Right atrium auricular region (tissue), 2 donors: ENCODE results near the gene C2CD2. TPM values are rescaled to one million over a fixed set of nuclear protein-coding genes. Genes with fewer than 3 reads are reported as not detected.

Experiments
- DNase-seq: peaks from one replicate; pipeline ENCODE4 v3.0.0-alpha.2; 2019; ENCODE audit warnings: low spot score
- H3K27ac ChIP-seq, 2 donors: fragments of 200-600 bp; sonication (generic); 1 replicate in 1 of 2; 2 replicates in 1 of 2; pipeline ENCODE4 v1.5.1; 2016 to 2019
- H3K27me3 ChIP-seq, 2 donors: fragments of 200-600 bp; sonication (generic); one replicate each; pipeline versions ENCODE4 v1.5.1 to v1.6.0; 2017 to 2019
- H3K36me3 ChIP-seq: fragments of 200-600 bp; sonication (generic); one replicate; pipeline ENCODE4 v1.5.1; 2016
- H3K4me1 ChIP-seq, 2 donors: fragments of 200-600 bp; sonication (generic); one replicate each; pipeline versions ENCODE4 v1.5.1 to v1.6.0; 2017 to 2019
- H3K4me3 ChIP-seq, 2 donors: fragments of 200-600 bp; sonication (generic); 1 replicate in 1 of 2; 2 replicates in 1 of 2; pipeline ENCODE4 v1.5.1; 2017 to 2019; ENCODE audit warnings: mild to moderate bottlenecking in 1 of 2, moderate library complexity in 1 of 2
- H3K9me3 ChIP-seq, 2 donors: fragments of 200-600 bp; sonication (generic); one replicate each; pipeline ENCODE4 v1.5.1; 2019
- total RNA-seq, 2 donors: library from RNA; depleted of rRNA; stranded (reverse); fragments of >200 nt; gene quantifications; one replicate each; pipeline ENCODE4 v1.1.0, GENCODE V29; 2016
- TF ChIP-seq, protein P1 (sequence below), 2 donors: fragments of 200-600 bp; sonication (generic); IDR thresholded peaks; one replicate each; pipeline ENCODE4 v1.5.1; 2019; ENCODE audit warnings: antibody characterized with exemption in 2 of 2

The C2CD2 gene
- total RNA-seq, 2 donors from 2014 or later, result 8.6 to 9.1 TPM

DNA sequence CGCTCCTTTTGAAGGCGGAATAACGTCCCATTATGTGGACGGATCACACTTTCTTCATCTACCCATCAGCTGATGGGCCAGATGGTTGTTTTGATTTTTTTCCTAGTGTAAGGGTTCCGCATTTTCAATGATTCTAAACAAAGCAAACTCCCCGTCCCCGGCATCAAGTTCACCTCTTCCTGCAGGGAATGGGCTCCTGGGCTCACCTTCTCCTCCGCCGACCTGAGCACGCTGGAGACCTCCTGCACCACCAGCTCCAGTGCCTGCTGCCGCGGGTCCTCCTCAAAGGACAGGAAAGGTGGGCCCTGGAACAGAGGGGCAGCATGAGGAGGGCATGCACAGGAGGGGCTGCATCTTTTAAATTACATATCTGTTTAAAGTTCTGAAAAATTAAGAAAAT is 11.9 kb downstream of the C2CD2 start:
- Histone ChIP-seq H3K4me3 (no peak overlapping the region), H3K36me3 (no peaks in the 10 kb centered on the region), H3K9me3 (no peaks in the 10 kb centered on the region), H3K27me3 (no peaks in the 10 kb centered on the region), H3K4me1 (no peaks in the 10 kb centered on the region), H3K27ac (no peak overlapping the region)
- DNase-seq, result no peak
- TF ChIP-seq, protein P1, sequence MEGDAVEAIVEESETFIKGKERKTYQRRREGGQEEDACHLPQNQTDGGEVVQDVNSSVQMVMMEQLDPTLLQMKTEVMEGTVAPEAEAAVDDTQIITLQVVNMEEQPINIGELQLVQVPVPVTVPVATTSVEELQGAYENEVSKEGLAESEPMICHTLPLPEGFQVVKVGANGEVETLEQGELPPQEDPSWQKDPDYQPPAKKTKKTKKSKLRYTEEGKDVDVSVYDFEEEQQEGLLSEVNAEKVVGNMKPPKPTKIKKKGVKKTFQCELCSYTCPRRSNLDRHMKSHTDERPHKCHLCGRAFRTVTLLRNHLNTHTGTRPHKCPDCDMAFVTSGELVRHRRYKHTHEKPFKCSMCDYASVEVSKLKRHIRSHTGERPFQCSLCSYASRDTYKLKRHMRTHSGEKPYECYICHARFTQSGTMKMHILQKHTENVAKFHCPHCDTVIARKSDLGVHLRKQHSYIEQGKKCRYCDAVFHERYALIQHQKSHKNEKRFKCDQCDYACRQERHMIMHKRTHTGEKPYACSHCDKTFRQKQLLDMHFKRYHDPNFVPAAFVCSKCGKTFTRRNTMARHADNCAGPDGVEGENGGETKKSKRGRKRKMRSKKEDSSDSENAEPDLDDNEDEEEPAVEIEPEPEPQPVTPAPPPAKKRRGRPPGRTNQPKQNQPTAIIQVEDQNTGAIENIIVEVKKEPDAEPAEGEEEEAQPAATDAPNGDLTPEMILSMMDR (IDR thresholded peaks at IDR 0.05), result no peak

DNA sequence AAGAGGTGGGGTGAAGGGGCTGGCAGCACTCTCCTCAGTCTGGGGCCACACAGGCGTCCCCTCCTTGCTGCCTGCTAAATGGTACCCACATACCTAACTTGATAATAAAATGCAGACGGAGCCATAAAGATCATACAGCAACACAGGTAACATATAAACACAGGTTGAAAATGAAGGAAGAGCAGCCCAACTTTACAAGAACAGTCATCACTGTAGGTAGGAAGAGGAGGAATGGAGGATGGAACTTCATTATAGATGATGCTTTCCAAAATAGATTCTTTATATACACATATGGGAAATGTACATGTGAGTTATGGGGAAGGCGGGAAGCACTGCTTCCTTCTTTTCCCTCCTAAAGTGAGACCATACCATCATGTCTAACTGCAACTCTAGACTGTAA is 13.4 kb downstream of the C2CD2 start:
- TF ChIP-seq, protein P1 (IDR thresholded peaks at IDR 0.05), result no peak

DNA sequence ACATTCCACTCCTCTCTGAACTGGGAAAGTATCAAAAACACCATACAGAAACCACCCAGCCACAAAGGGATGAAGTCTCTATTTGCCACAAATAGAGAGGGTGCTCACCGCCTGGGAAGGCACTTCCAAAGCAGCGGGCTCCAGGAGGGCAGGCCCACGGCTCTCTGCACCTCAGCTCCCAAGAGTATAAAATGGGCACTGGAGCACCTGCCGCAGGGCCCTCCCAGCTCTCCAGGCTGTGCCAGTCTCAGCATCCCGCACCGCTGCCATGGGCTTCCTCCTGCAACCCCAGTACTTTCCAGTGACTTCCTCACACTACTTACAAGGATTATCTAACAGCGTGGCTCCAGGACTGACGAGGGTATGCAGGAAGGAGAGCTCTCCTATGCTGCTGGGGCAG is 14.4 kb downstream of the C2CD2 start:
- H3K27ac ChIP-seq, result no peak overlapping the region
- H3K27me3 ChIP-seq, result no peaks in the 10 kb centered on the region
- H3K4me3 ChIP-seq, result no peak overlapping the region
- TF ChIP-seq, protein P1 (IDR thresholded peaks at IDR 0.05), result no peak
- DNase-seq, result no peak
- H3K4me1 ChIP-seq, result no peaks in the 10 kb centered on the region
- no peaks in the 10 kb centered on the region for H3K36me3 ChIP-seq
- H3K9me3 ChIP-seq, result no peaks in the 10 kb centered on the region

More for the DNA sequence above, 13.4 kb downstream of the C2CD2 start:
- Histone ChIP-seq H3K27me3 (no peaks in the 10 kb centered on the region), H3K27ac (no peak overlapping the region), H3K36me3 (no peaks in the 10 kb centered on the region), H3K9me3 (no peaks in the 10 kb centered on the region), H3K4me1 (no peaks in the 10 kb centered on the region), H3K4me3 (no peak overlapping the region)
- DNase-seq, result no peak

DNA sequence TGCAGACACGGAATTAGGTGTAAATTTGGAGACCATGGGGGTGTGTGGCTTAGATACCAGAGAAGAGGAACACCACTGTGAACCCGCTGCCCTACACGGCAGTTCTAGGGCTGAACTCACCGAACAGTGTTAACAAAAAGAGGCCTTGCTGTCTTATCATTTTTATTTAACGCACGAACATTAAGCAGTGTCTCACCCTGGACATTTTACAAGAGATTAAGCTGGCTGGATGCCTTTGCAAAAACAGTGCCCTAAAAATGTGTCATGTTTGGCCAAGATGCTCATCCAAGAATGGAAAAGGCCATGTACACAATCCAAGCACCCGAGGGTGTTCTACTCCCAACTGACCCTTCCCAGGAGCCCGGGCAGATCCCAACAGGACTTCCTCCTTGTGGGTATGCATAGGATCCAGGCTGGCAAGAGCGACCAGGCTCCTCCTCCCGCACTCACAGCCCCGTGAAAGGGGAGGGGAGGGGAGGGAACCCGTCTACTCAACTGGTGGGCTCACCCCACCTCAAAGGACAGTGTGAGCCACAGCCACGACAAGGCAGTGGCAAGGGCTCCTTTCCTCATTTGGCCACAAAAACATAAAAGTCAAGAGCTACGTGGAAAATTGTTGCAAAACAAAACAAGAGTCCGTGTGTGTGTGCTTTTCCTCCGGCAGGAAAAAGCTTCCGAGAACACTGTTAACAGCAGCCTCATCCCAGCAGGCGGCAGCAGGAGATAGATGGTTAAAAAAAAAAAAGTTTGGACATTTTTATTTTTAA is 20.3 kb downstream of the C2CD2 start:
- H3K36me3 ChIP-seq, result no peaks in the 10 kb centered on the region
- no peaks in the 10 kb centered on the region for H3K27me3 ChIP-seq
- peak overlapping the region; percentile 1 to 39 for H3K4me3 ChIP-seq
- DNase-seq, result no peak
- TF ChIP-seq, protein P1 (IDR thresholded peaks at IDR 0.05), result peak in 1 of 2 donors; percentile 56
- no peaks in the 10 kb centered on the region for H3K9me3 ChIP-seq
- peak overlapping the region; percentile 71 to 72 for H3K27ac ChIP-seq
- peaks cover 0 to 20% of the 10 kb centered on the region in 2 donors for H3K4me1 ChIP-seq

DNA sequence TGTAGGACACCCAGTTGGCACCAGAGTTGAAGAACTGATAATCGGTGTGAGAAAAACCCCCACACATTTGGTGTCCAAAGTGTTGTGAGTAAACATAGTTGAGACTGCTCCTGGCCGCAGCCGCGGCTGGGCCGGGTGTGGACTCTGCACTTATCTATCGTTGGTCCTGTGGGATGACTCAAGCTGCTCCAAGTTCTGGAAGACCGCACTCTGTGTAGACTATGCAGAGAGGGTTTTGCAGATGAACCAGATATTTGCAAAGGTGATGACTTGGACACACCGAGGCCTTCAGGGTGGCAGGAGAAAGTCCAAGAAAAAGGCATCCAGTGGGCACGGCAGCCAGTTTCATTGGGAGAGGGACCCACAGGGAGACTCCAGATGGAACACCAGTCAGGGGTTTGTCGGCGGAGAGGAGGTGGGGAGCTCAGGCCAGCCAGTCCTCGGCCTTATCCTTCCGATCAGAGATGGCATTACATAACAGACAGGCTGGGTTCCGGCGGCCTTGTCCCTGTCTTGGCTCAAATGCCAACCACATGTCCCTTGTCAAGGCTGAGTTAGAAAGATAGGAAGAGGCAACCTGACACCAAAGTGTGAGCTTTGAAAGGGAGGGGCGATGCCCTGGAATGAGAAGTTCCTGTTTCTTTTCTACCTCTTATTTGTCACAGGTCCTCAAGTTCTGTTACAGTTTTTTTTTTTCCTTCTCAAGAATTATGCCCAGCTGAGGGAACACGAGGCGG is 21.1 kb downstream of the C2CD2 start:
- TF ChIP-seq, protein P1 (IDR thresholded peaks at IDR 0.05), result no peak
- Histone ChIP-seq H3K4me3 (peak overlapping the region in 1 of 2 donors; percentile 39), H3K27ac (peak overlapping the region; percentile 71 to 72), H3K36me3 (no peaks in the 10 kb centered on the region), H3K4me1 (peaks cover 0 to 25% of the 10 kb centered on the region in 2 donors), H3K9me3 (no peaks in the 10 kb centered on the region), H3K27me3 (no peaks in the 10 kb centered on the region)
- DNase-seq, result peak; percentile 86
